HG03378 (cell line): Measurements from ENCODE around the gene PYURF.

Experiments used
- ATAC-seq: cut with Tn5 transposase; IDR thresholded peaks from one replicate; pipeline ENCODE4 v1.9.1; 2021; ENCODE audit warnings: mild to moderate bottlenecking, moderate library complexity; ENCODE audit not compliant: unreplicated experiment

PYURF gene

DNA sequence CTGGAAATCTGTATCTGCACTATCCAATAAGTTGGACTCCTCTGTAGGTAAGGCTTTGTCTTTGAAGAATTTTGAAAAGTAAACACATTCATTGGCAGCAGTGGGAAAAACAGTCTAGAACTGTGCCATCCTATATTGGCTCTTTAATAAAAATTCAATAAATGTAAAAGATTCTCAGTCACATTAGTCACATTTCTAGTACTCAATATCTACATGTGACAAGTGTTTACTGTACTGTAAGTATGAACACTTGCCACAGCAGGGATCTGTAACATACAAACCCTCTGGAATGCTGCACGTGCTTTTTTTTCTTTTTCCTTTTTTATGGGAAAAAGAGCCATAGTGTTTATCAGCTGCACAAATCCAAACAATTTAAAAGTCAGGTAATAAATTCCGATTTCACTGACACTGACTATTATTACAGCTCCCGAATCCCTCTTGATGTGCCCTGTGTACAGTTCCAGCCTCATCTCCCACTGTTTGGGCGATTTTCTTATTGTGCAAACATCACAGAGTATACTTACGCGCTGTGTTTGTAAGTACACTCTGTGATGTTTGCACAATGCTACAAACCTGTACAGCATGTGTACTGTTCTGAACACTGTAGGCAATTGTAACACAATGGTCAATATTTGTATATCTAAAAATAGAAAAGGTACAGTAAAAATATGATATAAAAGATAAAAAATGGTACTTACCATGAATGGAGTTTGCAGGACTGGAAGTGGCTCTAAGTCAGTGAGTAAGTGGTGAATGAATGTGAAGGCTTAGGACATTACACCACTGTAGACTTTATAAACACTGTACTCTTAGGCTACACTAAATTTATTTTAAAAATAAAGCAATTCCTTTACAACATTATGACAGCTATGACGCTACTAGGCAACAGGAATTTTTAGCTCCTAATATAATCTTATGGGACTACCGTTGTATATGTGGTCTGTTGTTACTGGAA lies 8.7 kb downstream of the PYURF start:
- ATAC-seq = no peak

DNA sequence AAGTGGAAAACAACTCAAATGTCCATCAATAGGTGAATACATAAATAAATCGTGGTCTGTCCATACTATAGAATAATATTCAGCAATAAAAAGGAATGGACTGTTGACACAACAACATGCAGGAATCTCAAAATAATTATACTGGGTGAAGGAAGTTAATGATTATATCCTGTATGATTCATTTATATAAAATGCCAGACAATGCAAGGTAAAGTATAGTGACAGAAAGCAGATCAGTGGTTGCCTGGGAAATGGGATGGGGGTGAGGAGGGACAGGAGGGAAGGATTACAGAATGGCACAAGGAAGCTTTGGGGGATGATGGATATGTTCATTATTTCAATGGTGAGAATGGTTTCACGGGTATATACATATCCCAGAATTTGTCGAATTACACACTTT lies 12.3 kb downstream of the PYURF start:
- ATAC-seq = no peak

DNA sequence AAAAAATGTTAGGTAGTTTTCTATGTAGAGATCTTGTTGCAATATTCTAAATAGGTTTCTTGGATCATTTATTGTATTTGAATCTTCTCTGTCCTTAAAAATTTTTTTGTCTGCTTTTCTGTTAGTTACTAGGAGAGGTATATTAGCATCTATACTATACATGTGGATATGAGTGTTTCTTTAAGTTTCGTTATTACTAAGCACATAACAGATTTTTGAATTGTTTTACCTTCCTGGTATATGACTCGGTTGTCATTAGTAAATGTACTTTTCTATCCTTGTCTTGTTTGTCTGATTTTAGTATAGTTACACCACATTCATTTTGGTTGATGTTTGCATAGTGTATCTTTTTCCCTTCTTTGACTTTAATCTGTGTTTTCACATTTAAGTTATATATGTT lies 20.2 kb downstream of the PYURF start:
- no peak for ATAC-seq

DNA sequence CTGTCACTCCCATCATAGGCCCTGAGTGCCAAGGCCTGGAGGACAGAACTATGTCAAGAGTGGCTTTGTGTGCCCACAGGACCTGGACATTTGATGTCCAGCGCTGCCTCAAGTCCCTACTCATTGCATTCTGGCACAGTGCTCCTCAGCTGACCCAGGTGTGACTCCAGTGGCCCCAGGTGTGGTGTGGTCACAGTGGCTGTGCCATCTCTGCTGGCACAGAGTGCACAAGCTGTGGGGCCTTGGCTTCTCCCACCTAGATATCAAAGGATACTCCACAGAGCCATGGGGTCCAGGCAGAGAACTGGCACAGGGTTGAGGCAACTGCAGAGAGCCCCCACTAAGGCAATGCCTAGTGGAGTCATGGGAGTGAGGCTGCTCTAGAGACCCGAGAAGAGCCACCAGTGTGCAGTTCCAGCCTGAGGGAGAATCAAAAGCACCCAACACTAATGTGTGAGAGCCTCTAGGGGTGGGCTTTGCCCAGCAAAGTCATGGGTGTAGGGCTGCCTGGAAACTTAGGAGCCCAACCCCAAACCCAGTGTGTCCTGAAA lies 25.6 kb downstream of the PYURF start:
- no peak for ATAC-seq

DNA sequence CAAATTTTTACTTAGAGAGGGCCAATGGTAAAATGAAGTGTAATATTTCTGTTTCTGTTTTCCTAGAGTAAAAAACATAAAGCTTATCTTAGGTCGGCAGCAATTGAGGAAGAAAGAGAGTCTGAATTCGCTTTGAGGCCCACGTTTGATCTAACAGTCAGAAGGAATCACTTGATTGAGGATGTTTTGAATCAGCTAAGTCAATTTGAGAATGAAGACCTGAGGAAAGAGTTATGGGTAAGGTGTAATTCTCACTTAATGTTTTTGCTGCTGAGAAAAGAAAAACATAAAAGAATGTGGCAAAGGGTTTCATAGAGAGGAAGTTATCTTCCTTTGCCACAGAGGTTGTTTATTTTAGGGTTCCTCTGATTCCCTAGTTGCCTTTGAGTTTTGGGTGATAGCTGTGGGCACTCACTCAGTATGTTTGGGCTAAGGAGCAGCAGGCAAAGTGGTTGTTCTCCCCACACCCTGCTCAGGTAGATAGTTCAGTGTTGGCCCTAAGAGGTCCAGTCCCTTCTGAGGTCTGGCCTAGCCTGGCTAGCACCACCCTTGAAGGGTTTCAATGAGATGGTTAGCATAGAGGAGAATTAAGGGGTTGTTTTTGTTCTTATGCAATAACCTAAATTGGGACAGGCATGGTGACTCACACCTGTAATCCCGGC lies 34.3 kb downstream of the PYURF start:
- no peak for ATAC-seq

DNA sequence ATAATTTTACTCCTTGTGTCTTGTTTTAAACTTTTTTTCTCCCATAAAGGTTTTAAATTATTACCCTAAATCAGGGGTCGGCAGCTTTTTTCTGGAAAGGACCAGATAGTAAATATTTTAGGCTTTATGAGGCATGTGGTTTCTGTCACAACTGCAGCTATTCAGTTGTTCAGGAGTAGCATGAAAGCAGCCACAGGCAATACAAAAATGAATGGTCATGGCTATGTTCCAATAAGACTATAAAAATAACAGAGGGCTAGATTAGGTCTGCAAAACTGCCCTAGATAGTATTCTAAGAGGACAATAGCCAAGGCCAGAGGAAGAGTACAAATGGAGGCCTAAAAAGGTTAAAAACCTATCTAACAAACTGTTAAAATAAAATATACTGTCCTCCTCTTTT lies 42.0 kb downstream of the PYURF start:
- ATAC-seq = no peak

DNA sequence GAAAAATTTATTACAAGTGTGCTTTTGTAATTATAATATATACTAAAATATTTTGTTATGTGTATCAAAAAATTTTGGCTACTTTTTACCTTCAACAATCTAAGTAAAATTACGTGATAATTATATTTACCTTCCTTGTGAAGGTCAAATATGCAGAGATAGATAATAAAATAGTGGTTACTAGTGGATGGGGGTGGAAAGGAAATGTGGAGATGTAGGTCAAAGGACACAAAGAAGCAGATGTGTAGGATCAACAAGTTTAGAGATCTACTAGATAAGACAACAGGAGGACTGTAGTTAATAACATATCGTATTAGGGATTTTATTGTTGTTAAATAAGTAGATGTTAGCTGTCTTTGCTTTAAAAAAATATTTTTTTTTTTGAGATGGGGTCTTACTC lies 45.3 kb downstream of the PYURF start:
- no peak for ATAC-seq

DNA sequence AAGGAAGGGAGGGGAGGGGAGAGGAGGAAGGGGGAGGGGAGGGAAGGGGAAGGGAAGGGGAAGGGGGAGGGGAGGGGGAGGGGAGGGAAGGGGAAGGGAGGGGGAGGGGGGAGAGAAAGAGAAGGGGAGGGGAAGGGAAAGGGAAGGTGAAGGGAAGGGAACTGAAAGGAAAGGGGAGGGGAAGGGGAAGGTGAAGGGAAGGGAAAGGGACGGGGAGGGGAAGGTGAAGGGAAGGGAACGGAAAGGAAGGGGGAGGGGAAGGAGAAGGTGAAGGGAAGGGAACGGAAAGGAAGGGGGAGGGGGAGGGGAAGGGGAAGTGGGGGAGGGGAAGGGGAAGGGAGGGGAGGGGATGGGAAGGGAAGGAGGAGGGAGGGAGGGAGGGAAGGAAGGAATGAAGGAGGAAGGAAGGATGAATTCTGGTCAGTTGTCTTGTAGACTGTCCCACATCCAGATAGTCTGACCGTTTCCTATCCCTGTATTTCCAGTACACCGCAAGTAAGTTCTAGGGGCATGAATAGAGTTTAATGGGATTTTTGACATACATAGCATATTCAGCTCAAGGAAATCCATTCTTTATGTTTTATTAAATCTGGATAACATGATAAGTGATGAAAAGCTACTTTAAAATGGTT lies 46.2 kb downstream of the PYURF start:
- ATAC-seq = no peak
